ENCODE measurements around the gene PSMD11. TPM values are rescaled to one million over a fixed set of nuclear protein-coding genes. Genes with fewer than 3 reads are reported as not detected.

PSMD11 gene
- total RNA-seq, 1 experiment from 2014 or later: 163 TPM

DNA sequence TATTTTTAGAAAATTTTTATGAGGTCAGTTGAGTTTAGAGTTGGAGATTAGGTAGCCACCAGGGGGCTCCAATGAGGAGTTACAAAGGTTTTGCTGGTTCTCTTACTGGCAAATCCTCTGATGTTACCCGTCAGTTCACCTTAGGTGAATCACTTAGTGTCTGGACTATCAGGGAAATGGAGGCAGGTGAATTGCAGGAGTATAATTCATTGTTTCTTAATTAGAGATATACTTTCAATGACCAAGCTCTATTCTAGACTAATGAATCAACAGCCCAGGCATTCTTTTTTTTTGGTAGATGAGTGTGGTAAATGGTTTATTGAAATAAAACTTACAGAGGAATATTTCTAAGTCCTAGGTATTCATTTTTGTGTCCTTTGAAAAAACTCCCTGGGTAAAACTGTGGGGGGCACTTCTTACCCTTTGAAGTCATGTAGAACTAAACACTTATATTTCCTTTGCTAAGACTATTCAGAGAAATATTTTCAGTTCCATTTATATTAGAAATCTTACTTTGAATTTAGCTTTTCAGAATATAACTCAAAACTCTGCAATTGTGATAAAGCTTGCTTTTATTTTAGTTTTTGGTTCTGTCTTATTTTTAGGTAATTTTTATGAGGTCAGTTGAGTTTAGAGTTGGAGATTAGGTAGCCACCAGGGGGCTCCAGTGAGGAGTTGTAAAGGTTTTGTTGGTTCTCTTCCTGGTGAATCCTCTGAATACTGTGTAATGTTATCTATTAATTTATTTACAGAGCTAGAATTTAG is 17.7 kb downstream of the PSMD11 start:
- intact Hi-C loops (cut with micrococcal nuclease): loop anchor here (10.0 kb wide), 1 partner anchor 1293 kb away; no protein-coding TSS in a partner anchor
- no peak overlapping the region for H3K9ac ChIP-seq (ENCODE audit: low read length)
- peaks cover 70% of the 10 kb centered on the region for H3K79me2 ChIP-seq (ENCODE audit: low read length)
- H3K27me3 ChIP-seq (ENCODE audit: low read length): no peaks in the 10 kb centered on the region
- H3K4me1 ChIP-seq (ENCODE audit: insufficient read depth, low read length): no peaks in the 10 kb centered on the region
- ATAC-seq (peak; percentile 45), DNase-seq (peak; percentile 62)
- no peak overlapping the region for H2AFZ ChIP-seq (ENCODE audit: low read length)
- no peak overlapping the region for H3K4me2 ChIP-seq (ENCODE audit: low read length)
- H3K36me3 ChIP-seq (ENCODE audit: low read depth, low read length): peaks cover 49% of the 10 kb centered on the region
- TF ChIP-seq EZH2phosphoT487 (IDR thresholded peaks at IDR 0.05; ENCODE audit: borderline replicate concordance, low read length): no peak
- TF ChIP-seq, protein P1, sequence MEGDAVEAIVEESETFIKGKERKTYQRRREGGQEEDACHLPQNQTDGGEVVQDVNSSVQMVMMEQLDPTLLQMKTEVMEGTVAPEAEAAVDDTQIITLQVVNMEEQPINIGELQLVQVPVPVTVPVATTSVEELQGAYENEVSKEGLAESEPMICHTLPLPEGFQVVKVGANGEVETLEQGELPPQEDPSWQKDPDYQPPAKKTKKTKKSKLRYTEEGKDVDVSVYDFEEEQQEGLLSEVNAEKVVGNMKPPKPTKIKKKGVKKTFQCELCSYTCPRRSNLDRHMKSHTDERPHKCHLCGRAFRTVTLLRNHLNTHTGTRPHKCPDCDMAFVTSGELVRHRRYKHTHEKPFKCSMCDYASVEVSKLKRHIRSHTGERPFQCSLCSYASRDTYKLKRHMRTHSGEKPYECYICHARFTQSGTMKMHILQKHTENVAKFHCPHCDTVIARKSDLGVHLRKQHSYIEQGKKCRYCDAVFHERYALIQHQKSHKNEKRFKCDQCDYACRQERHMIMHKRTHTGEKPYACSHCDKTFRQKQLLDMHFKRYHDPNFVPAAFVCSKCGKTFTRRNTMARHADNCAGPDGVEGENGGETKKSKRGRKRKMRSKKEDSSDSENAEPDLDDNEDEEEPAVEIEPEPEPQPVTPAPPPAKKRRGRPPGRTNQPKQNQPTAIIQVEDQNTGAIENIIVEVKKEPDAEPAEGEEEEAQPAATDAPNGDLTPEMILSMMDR (conservative IDR thresholded peaks at IDR 0.05; ENCODE audit: low read depth, low read length): peak; percentile 62
- H3F3A ChIP-seq (ENCODE audit: low read length, unreplicated experiment): no peaks in the 10 kb centered on the region
- BruUV-seq (replicated peaks): no TSS peak
- POLR2A ChIA-PET (ENCODE audit: unreplicated experiment): no interaction called here
- H3K4me3 ChIP-seq (ENCODE audit: low read length): no peak overlapping the region
- CTCF ChIA-PET: interaction anchor here (0.6 kb wide), 3 partner anchors 13 to 174 kb away, joined by 3 read pairs; no protein-coding TSS in a partner anchor
- H3K9me3 ChIP-seq (ENCODE audit: low read length): no peaks in the 10 kb centered on the region
- no peak overlapping the region for H3K27ac ChIP-seq (ENCODE audit: low read length)
- no peaks in the 10 kb centered on the region for H3K9me2 ChIP-seq (replicated peaks; ENCODE audit: low read length)
- H4K20me1 ChIP-seq (ENCODE audit: low read length): peaks cover 19% of the 10 kb centered on the region

DNA sequence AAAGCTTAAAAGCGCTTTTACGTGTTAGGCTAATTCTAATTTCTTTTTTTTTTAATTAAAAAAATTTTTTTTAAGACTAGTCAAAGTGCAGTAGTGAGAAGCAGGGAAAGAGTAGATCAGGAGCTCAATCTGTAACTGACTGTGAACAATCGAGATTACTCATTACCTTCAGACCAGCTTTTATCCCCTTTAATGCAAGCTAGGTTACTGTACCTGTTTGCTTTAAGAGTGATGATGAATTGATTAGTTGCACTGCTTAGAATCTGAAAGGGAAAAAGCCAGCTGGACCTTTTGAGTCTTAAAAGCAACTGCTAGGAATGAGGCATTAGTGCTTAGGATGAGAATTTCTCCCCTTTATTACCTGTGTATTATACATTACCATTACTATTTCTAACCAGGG is 19.0 kb downstream of the PSMD11 start:
- Histone ChIP-seq H3K9me3 (ENCODE audit: low read length) (no peaks in the 10 kb centered on the region), H4K20me1 (ENCODE audit: low read length) (peaks cover 25% of the 10 kb centered on the region), H3K4me2 (ENCODE audit: low read length) (no peak overlapping the region), H3K9ac (ENCODE audit: low read length) (no peak overlapping the region), H3F3A (ENCODE audit: low read length, unreplicated experiment) (no peaks in the 10 kb centered on the region), H3K27ac (ENCODE audit: low read length) (no peak overlapping the region), H3K4me1 (ENCODE audit: insufficient read depth, low read length) (no peaks in the 10 kb centered on the region), H3K4me3 (ENCODE audit: low read length) (no peak overlapping the region), H3K36me3 (ENCODE audit: low read depth, low read length) (peaks cover 55% of the 10 kb centered on the region), H3K79me2 (ENCODE audit: low read length) (peaks cover 66% of the 10 kb centered on the region), H2AFZ (ENCODE audit: low read length) (no peak overlapping the region), H3K27me3 (ENCODE audit: low read length) (no peaks in the 10 kb centered on the region), H3K9me2 (replicated peaks; ENCODE audit: low read length) (no peaks in the 10 kb centered on the region)
- TF ChIP-seq EZH2 (IDR thresholded peaks at IDR 0.05; ENCODE audit: low read length, unreplicated experiment): no peak
- TF ChIP-seq, protein P1 (conservative IDR thresholded peaks at IDR 0.05; ENCODE audit: low read depth, low read length): no peak
- TF ChIP-seq EZH2phosphoT487 (IDR thresholded peaks at IDR 0.05; ENCODE audit: borderline replicate concordance, low read length): no peak
- DNase-seq (no peak), ATAC-seq (no peak)
- ChIA-PET POLR2A (ENCODE audit: unreplicated experiment) (no interaction called here), CTCF (no interaction called here)
- intact Hi-C loops (cut with micrococcal nuclease): loop anchor here (10.0 kb wide), 1 partner anchor 1291 kb away; no protein-coding TSS in a partner anchor
- BruUV-seq (replicated peaks): no TSS peak

DNA sequence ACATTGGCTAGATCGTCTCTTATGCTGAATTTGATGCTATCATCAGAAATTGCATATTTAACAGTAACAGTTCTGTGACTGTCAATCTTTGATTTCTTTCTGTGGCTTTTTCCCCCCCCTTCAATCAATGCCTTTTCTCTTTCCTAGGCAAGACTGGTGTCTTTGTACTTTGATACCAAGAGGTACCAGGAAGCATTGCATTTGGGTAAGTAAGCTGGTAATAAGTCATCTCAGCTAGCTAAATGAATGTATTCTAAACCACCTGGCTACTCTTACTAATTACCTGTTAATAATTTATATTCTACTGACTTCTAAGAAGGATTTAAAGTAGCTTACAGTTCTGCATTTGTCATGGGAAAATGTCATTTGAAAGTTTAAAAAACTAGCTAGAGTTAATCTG is 20.1 kb downstream of the PSMD11 start:
- intact Hi-C loops (cut with micrococcal nuclease): loop anchor here (10.0 kb wide), 1 partner anchor 1290 kb away; no protein-coding TSS in a partner anchor
- Histone ChIP-seq H3K4me1 (ENCODE audit: insufficient read depth, low read length) (no peaks in the 10 kb centered on the region), H3K4me3 (ENCODE audit: low read length) (no peak overlapping the region), H3K9me2 (replicated peaks; ENCODE audit: low read length) (no peaks in the 10 kb centered on the region), H4K20me1 (ENCODE audit: low read length) (peaks cover 26% of the 10 kb centered on the region), H3K9me3 (ENCODE audit: low read length) (no peaks in the 10 kb centered on the region), H3K27ac (ENCODE audit: low read length) (no peak overlapping the region), H2AFZ (ENCODE audit: low read length) (no peak overlapping the region), H3K9ac (ENCODE audit: low read length) (no peak overlapping the region), H3K4me2 (ENCODE audit: low read length) (no peak overlapping the region), H3K36me3 (ENCODE audit: low read depth, low read length) (peaks cover 59% of the 10 kb centered on the region), H3K27me3 (ENCODE audit: low read length) (no peaks in the 10 kb centered on the region), H3K79me2 (ENCODE audit: low read length) (peaks cover 63% of the 10 kb centered on the region), H3F3A (ENCODE audit: low read length, unreplicated experiment) (no peaks in the 10 kb centered on the region)
- CTCF ChIA-PET: no interaction called here
- DNase-seq (no peak), ATAC-seq (no peak)
- no TSS peak for BruUV-seq (replicated peaks)
- POLR2A ChIA-PET (ENCODE audit: unreplicated experiment): no interaction called here
- TF ChIP-seq, protein P1 (conservative IDR thresholded peaks at IDR 0.05; ENCODE audit: low read depth, low read length): no peak
- TF ChIP-seq EZH2phosphoT487 (IDR thresholded peaks at IDR 0.05; ENCODE audit: borderline replicate concordance, low read length) (no peak), EZH2 (IDR thresholded peaks at IDR 0.05; ENCODE audit: low read length, unreplicated experiment) (no peak)

All from PC-3 (cell line).